ENCODE data around the gene FHOD1. TPM values are rescaled to one million over a fixed set of nuclear protein-coding genes. Genes with fewer than 3 reads are reported as not detected.

FHOD1 gene
- total and polyA plus RNA-seq, 9 of the 15 experiments (the other 6 are each of a cell fraction or from before 2014, with no cell fraction given) = 18.7 to 126 (median 32.3) TPM

DNA sequence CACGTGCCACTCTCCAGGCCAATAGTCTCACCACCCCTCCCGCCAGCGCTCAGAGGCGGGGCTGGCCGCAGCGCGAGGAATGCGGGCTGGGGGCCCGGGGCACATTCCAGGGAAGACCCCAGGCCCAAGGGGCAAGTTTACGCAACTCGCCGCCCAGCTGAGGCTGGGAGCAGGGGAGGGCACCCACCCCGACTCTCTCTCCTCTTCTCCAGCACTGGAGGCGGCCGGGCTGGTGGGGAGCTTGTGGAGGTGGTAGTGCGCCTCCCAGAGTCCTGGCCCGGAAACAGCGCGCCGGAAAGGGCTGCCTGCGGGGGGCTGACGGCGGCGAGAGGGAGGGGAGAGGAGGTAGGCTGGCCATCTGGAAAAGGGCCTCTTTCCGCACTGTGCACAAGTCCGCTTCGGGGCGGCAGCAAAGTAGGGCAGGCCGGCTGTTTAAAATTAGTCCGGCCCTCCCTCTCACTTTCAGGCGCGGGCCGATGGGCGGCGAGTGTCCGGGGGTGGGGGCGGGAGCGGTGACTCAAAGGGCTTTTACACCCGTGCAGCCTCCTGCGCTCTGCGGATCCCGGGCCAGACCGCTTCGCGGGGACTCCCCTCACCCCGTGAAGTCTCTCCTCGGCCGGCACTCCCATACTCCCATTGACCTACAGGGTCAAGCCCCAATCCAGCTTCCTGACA lies 1.1 kb downstream of the FHOD1 start (continued):
- TF ChIP-seq PHTF2 (CRISPR knock-in tag; IDR thresholded peaks at IDR 0.05) (no peak), ZNF253 (CRISPR knock-in tag; conservative IDR thresholded peaks at IDR 0.05) (no peak), ZNF444 (CRISPR knock-in tag; IDR thresholded peaks at IDR 0.05) (no peak), PHF8 (IDR thresholded peaks at IDR 0.05; ENCODE audit: borderline replicate concordance, low read length) (peak; percentile 49; the same call in 1 of the 2 replicates), SIRT6 (IDR thresholded peaks at IDR 0.05; ENCODE audit: low read depth, low read length) (no peak), RFX7 (CRISPR knock-in tag; IDR thresholded peaks at IDR 0.05) (no peak), CREM (IDR thresholded peaks at IDR 0.05; ENCODE audit: low read depth) (0 out of 2 replicates have a peak, but pooled peaks have one; percentile 19), EP300 (IDR thresholded peaks at IDR 0.05; ENCODE audit: low read length) (no peak), RFX5 (IDR thresholded peaks at IDR 0.05; ENCODE audit: low read depth, low read length) (no peak), CBFA2T2 (conservative IDR thresholded peaks at IDR 0.05) (peak; percentile 2; the same call in 1 of the 2 replicates), MXI1 (IDR thresholded peaks at IDR 0.05; ENCODE audit: low read depth, low read length) (peak; percentile 55; the same call in 1 of the 2 replicates), CBFB (CRISPR knock-in tag; IDR thresholded peaks at IDR 0.05) (no peak), ZNF324 (CRISPR knock-in tag; IDR thresholded peaks at IDR 0.05) (no peak), ZNF124 (CRISPR knock-in tag; IDR thresholded peaks at IDR 0.05) (no peak), HDGF (IDR thresholded peaks at IDR 0.05) (no peak), HNRNPK (IDR thresholded peaks at IDR 0.05; ENCODE audit: low read depth, low read length, poor library complexity, severe bottlenecking) (no peak), STAT5A (IDR thresholded peaks at IDR 0.05; ENCODE audit: borderline replicate concordance, low read length) (no peak), PPARD (CRISPR knock-in tag; IDR thresholded peaks at IDR 0.05) (no peak), ZNF384 (IDR thresholded peaks at IDR 0.05; ENCODE audit: low read depth, low read length) (no peak), EZH2 (IDR thresholded peaks at IDR 0.05; ENCODE audit: borderline replicate concordance, low read depth, low read length) (no peak), MEF2A (IDR thresholded peaks at IDR 0.05; ENCODE audit: control insufficient read depth, low read depth, low read length) (no peak), ZNF197 (CRISPR knock-in tag; IDR thresholded peaks at IDR 0.05; ENCODE audit: low read depth) (no peak), SMAD2 (IDR thresholded peaks at IDR 0.05; ENCODE audit: low read depth, low read length) (no peak)
- TF ChIP-seq, protein P1, sequence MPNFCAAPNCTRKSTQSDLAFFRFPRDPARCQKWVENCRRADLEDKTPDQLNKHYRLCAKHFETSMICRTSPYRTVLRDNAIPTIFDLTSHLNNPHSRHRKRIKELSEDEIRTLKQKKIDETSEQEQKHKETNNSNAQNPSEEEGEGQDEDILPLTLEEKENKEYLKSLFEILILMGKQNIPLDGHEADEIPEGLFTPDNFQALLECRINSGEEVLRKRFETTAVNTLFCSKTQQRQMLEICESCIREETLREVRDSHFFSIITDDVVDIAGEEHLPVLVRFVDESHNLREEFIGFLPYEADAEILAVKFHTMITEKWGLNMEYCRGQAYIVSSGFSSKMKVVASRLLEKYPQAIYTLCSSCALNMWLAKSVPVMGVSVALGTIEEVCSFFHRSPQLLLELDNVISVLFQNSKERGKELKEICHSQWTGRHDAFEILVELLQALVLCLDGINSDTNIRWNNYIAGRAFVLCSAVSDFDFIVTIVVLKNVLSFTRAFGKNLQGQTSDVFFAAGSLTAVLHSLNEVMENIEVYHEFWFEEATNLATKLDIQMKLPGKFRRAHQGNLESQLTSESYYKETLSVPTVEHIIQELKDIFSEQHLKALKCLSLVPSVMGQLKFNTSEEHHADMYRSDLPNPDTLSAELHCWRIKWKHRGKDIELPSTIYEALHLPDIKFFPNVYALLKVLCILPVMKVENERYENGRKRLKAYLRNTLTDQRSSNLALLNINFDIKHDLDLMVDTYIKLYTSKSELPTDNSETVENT (CRISPR knock-in tag; IDR thresholded peaks at IDR 0.05) = no peak
- TF ChIP-seq, protein P2, sequence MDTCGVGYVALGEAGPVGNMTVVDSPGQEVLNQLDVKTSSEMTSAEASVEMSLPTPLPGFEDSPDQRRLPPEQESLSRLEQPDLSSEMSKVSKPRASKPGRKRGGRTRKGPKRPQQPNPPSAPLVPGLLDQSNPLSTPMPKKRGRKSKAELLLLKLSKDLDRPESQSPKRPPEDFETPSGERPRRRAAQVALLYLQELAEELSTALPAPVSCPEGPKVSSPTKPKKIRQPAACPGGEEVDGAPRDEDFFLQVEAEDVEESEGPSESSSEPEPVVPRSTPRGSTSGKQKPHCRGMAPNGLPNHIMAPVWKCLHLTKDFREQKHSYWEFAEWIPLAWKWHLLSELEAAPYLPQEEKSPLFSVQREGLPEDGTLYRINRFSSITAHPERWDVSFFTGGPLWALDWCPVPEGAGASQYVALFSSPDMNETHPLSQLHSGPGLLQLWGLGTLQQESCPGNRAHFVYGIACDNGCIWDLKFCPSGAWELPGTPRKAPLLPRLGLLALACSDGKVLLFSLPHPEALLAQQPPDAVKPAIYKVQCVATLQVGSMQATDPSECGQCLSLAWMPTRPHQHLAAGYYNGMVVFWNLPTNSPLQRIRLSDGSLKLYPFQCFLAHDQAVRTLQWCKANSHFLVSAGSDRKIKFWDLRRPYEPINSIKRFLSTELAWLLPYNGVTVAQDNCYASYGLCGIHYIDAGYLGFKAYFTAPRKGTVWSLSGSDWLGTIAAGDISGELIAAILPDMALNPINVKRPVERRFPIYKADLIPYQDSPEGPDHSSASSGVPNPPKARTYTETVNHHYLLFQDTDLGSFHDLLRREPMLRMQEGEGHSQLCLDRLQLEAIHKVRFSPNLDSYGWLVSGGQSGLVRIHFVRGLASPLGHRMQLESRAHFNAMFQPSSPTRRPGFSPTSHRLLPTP (IDR thresholded peaks at IDR 0.05; ENCODE audit: borderline replicate concordance, extremely low read depth, insufficient read length) = no peak

Data from K562 (cell line).